ENCODE data around the gene NR5A1.

The NR5A1 gene

GRCh38 chr9:124439086-124439485 lies 68.1 kb downstream of the NR5A1 start:
- no peak for TF ChIP-seq CTCF (conservative IDR thresholded peaks at IDR 0.05; ENCODE audit: low read depth, low read length)
- H3K4me3 ChIP-seq (ENCODE audit: low read length), result no peak overlapping the region
- no peak for DNase-seq (ENCODE audit: low read depth)

GRCh38 chr9:124438091-124438490 lies 69.1 kb downstream of the NR5A1 start:
- TF ChIP-seq CTCF (conservative IDR thresholded peaks at IDR 0.05; ENCODE audit: low read depth, low read length), result no peak
- DNase-seq (ENCODE audit: low read depth), result no peak
- no peak overlapping the region for H3K4me3 ChIP-seq (ENCODE audit: low read length)

- TF ChIP-seq CTCF (conservative IDR thresholded peaks at IDR 0.05; ENCODE audit: low read depth, low read length), result no peak
- DNase-seq (ENCODE audit: low read depth), result no peak
- no peak overlapping the region for H3K4me3 ChIP-seq (ENCODE audit: low read length)
Observed at GRCh38 chr9:124437086-124437485, 70.1 kb downstream of the NR5A1 start.

- no peak for DNase-seq (ENCODE audit: low read depth)
- H3K4me3 ChIP-seq (ENCODE audit: low read length), result no peak overlapping the region
- no peak for TF ChIP-seq CTCF (conservative IDR thresholded peaks at IDR 0.05; ENCODE audit: low read depth, low read length)
Observed at GRCh38 chr9:124436320-124436719, 70.9 kb downstream of the NR5A1 start.

All from retinal pigment epithelial cell (primary cell).